Measurements from ENCODE around the gene TC2N.
"Not testable (repeated sequence)": the region's sequence is repeated elsewhere in the genome, so short reads cannot be mapped to it uniquely, and the experiment has no call there.

The TC2N gene

DNA sequence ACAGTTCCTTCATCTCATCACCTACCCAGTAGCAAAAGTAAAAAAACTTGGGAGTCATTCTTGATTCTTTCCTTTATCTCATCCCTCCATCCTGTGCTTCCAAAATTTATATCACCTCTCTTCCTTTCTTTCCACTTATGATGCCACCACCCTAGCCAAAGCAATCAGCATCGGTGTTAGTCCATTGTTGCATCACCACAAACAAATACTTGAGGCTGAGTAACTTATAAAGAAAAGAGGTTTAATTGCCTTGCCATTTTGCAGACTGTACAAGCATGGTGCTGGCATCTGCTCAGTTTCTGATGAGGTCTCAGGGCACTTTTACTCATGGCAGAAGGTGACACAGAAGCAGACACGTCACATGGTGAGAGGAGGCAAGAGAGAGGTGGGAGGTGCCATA, 115.6 kb downstream of the TC2N start:
- DNase-seq, result no peak

GRCh38 chr14:91750634-91751198, 116.6 kb downstream of the TC2N start:
- no peak for DNase-seq

DNA sequence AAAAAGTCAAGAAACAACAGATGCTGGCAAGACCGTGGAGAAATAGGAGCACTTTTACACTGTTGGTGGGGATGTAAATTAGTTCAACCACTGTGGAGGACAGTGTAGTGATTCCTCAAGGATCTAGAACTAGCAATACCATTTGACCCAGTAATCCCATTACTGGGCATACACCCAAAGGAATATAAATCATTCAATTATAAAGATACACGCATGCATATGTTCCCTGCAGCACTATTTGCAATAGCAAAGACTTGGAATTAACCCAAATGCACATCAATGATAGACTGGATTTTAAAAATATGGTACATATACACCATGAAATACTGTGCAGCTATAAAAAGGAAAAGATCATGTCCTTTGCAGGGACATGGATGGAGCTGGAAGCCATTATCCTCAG, 117.5 kb downstream of the TC2N start:
- DNase-seq, result no peak

- DNase-seq, result no peak
Measured at GRCh38 chr14:91748049-91748448, 119.3 kb downstream of the TC2N start.

DNA sequence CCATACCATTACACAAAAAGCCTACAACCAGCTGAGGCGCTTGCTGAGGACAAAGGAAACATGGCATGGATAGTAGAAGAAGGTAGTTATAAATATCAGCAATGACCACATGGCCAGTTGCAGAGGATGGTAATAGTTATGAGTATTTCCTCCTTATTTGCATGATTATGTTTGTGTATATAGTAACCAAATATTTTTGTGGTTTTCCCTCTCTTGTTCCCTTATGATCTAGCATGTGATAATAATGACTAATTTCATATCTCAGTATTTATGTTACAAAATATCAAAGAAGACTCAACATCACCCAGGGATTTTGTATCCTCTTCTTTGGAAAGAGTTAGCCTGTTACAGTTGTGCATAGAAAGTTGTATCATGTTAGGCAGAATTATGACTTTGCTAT, 122.0 kb downstream of the TC2N start:
- DNase-seq, result no peak

GRCh38 chr14:91744068-91744480, 123.3 kb downstream of the TC2N start:
- DNase-seq, result no peak

DNA sequence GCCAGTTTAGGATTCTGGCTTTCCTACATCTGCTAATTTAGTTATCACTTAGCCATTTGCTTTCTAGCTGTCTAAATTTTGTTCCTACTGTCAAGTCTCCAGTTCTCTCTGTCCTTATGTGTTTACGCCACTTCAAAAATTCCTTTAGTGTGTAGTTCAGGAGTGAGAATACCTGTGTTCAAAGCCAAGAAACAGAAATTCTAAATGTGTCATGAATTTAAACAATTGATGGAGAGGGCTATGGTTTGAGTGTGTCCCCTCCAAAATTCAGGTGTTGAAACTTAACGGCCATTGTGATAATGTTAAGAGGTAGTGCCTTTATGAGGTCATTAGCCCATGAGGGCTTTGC, 124.1 kb downstream of the TC2N start:
- no peak for DNase-seq

- no peak for DNase-seq
Measured at GRCh38 chr14:91742621-91743304, 124.6 kb downstream of the TC2N start.

GRCh38 chr14:91739867-91740266, 127.5 kb downstream of the TC2N start:
- not testable (repeated sequence) for DNase-seq

DNA sequence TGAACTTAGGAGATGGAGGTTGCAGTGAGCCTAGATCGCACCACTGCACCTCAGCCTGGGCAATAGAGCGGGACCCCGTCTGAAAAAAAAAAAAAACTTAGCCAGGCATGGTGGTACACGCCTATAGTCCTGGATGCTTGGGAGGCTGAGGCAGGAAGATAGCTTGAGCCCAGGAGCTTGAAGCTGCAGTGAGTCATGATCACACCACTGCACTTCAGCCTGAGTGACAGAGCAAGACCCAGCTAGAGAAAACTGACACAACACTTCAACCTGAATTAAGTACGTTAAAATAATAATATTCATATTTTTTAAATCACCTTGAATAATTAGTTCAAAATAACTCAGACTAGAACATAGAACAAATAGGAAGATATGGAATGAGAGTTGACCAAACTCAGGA, 129.7 kb downstream of the TC2N start:
- no peak for DNase-seq

DNA sequence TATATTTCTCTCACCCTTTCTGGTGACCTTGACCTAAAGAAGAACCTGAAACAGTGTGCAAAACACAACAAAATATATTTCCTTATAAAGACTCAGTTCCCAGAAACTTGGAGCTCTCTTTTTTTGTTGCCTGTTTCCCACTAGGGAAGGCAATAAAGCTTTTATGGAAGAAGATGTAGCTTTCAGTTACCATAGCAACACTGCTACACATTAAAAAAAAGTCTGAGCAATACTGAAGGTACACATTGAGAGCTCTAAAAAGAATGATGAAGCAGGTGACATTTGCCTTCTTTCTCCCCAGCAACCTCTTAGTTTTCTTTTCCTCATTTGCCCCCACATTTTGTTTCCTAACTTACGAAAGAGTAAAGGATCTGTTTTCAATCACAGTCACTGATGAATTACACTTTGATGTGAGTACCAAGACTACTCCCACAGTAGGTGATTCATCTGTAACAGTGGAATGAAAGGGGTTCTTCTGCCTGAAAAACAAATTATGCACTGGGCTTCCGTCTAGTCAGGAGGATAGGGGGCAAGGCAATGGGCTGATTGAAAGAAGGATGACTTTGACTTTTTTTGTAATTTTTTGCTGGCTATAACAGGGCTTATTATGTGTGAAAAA, 134.4 kb downstream of the TC2N start:
- DNase-seq, result no peak

DNA sequence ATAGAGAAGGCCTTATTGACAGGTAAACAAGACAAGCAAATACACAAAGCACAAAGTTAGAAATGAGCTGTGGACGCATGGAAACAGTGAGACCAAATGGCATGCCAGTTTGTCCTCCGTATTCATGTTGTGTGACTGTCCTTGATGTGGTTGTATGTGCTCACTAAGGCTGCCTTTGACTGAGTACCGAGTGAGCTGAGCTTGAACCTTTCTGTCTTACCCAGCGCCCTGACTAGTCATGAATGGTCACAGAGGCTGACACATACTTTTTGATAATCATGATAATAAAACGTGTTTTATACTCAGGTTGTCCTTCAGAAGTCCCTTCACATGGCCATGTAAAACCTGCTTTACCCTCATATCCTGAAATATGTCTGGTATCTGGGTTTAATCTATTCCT, 134.9 kb downstream of the TC2N start:
- DNase-seq, result no peak

DNA sequence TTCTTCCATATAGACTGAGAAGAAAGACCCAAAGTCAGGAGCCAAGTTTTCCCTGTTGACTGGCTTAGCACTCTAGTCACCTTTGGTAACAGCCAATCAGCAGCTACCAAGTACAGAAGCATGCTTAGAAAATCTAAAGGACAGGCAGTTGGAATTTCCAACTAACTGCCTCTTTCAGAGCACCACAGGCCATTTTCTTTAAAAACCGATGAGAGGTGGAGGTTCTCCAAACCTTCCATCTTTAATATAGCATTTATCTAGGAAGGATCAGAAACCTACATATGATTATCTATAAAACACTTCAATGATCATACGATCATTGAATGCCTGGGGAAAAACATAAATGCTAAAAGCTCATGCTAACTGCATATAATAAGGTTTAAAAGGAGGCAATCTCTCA, 135.3 kb downstream of the TC2N start, which contains the start of gene CATSPERB:
CATSPERB (minus strand) TSS at position 101 of the 400 bp plus-strand sequence. CDS start 2,607 bp downstream, outside the sequence.
- DNase-seq, result no peak

- no peak for DNase-seq
Measured at GRCh38 chr14:91731018-91731417, 136.3 kb downstream of the TC2N start.

GRCh38 chr14:91729756-91730155, 137.6 kb downstream of the TC2N start:
- DNase-seq, result no peak
